Measurements from ENCODE around the gene ID3.

Gene ID3

DNA sequence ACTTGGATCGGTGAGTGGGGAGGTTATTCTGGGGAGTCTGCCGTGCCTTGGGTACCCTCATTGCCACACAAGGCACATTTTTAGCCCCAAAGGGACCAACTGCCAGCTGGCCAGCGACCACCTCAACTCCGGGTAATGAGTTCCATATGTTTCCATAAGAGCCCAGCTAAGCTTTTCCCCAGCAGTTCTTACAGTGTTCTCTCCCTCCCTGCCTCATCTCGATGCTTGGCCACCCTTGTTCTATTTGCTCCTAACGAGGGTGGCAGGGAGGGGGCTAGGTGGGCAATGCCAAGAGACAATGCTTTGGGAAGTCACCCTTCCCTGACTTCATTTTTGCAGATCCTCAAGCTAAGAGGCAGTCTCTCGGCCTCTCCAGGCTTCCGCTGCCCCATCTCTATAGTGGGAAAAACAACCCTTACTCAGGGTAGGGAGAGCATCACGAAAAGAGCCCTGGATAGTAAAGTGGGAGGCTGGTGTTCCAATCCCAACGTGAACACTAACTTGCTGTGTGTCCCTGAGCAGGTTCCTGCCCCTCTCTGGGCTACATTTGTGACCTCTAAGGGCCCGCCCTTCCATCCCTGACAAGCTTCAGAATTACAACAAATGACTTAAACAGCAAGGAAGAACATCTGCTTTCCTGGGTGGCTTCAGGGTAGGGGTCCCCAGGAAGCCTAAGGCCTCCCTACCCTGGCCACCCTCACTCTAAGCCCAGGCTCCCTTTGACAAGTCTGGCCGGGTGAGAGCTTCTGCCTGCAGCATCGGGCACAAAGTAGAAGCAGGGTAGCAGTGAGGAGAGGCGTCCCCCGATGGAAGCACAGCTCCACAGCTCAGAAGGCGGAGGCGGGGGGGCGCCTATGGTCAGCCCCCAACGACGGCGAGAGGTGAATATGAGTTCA lies 5.8 kb downstream of the ID3 start:
- TF ChIP-seq, protein P1, sequence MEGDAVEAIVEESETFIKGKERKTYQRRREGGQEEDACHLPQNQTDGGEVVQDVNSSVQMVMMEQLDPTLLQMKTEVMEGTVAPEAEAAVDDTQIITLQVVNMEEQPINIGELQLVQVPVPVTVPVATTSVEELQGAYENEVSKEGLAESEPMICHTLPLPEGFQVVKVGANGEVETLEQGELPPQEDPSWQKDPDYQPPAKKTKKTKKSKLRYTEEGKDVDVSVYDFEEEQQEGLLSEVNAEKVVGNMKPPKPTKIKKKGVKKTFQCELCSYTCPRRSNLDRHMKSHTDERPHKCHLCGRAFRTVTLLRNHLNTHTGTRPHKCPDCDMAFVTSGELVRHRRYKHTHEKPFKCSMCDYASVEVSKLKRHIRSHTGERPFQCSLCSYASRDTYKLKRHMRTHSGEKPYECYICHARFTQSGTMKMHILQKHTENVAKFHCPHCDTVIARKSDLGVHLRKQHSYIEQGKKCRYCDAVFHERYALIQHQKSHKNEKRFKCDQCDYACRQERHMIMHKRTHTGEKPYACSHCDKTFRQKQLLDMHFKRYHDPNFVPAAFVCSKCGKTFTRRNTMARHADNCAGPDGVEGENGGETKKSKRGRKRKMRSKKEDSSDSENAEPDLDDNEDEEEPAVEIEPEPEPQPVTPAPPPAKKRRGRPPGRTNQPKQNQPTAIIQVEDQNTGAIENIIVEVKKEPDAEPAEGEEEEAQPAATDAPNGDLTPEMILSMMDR (IDR thresholded peaks at IDR 0.05; ENCODE audit: insufficient read depth, low read length, missing control alignments), result no peak
- ChIA-PET POLR2A (interaction anchor here (1.0 to 1.4 kb wide), 2 partner anchors 82 to 138 kb away, joined by 3 read pairs; partner anchors contain the start of gene RPL11), CTCF (interaction anchor here (0.9 to 40.3 kb wide), 6 partner anchors 8 to 112 kb away, joined by 3 to 1485 read pairs (median 16); no protein-coding TSS in a partner anchor)
- DNase-seq (ENCODE audit: low read depth, low spot score), result no peak
- no peak overlapping the region for H3K4me3 ChIP-seq (ENCODE audit: low read depth, low read length)

GRCh38 chr1:23551849-23552248 lies 7.5 kb downstream of the ID3 start:
- DNase-seq (ENCODE audit: low read depth, low spot score), result no peak
- CTCF ChIA-PET, result interaction anchor here (1.1 to 40.3 kb wide), 4 partner anchors 12 to 85 kb away, joined by 4 to 1485 read pairs (median 9); no protein-coding TSS in a partner anchor
- H3K4me3 ChIP-seq (ENCODE audit: low read depth, low read length), result no peak overlapping the region
- TF ChIP-seq, protein P1 (IDR thresholded peaks at IDR 0.05; ENCODE audit: insufficient read depth, low read length, missing control alignments), result no peak
- POLR2A ChIA-PET, result interaction anchor here (1.2 kb wide), 1 partner anchor 86 kb away, joined by 3 read pairs; no protein-coding TSS in a partner anchor

- no peak overlapping the region for H3K4me3 ChIP-seq (ENCODE audit: low read depth, low read length)
- POLR2A ChIA-PET, result interaction anchor here (0.9 kb wide), 1 partner anchor 11 kb away, joined by 3 read pairs; no protein-coding TSS in a partner anchor
- DNase-seq (ENCODE audit: low read depth, low spot score), result no peak
- CTCF ChIA-PET, result interaction anchor here (0.5 to 40.3 kb wide), 7 partner anchors 9 to 117 kb away, joined by 3 to 1485 read pairs (median 4); partner anchors contain the start of gene ID3
- TF ChIP-seq, protein P1 (IDR thresholded peaks at IDR 0.05; ENCODE audit: insufficient read depth, low read length, missing control alignments), result no peak
These were observed 10.6 kb downstream of the ID3 start for GRCh38 chr1:23548704-23549143.

DNA sequence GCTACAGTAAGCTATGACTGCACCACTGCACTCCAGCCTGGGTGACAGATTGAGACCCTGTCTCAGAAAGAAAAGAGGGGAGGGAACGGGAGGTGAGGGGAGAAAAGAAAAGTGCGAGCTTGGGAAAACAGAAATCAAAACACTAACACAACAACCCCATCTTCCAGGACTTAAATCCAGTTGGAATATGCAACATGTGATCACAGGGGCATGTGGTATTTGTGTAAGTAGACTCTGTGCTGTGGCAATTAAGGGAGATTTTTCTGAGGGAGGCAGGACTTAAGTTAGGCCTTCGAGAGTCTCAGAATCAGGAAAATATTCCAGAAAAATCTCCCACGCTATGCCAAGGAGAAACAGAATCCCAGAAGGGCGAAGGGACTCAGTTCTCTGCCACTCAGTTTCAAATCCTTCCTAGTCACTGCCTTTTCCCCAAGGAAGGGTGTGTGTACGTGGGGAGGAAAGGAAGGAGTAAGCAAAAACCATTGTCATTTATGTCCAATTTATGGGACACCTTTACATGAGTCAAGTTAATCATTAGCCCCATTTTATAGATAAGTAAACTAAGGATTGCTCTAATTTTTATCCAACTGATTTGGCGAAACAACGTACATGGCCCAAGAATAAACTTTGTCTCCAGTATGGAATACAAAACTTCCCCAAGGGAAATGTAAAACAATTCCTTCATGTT lies 12.3 kb downstream of the ID3 start:
- ChIA-PET CTCF (interaction anchor here (0.6 to 40.3 kb wide), 10 partner anchors 7 to 225 kb away, joined by 3 to 1485 read pairs (median 21); partner anchors contain the start of gene RPL11), POLR2A (no interaction called here)
- no peak overlapping the region for H3K4me3 ChIP-seq (ENCODE audit: low read depth, low read length)
- TF ChIP-seq, protein P1 (IDR thresholded peaks at IDR 0.05; ENCODE audit: insufficient read depth, low read length, missing control alignments), result no peak
- DNase-seq (ENCODE audit: low read depth, low spot score), result no peak

- no peak overlapping the region for H3K4me3 ChIP-seq (ENCODE audit: low read depth, low read length)
- ChIA-PET CTCF (interaction anchor here (0.8 to 40.3 kb wide), 23 partner anchors 9 to 206 kb away, joined by 3 to 1485 read pairs (median 5); partner anchors contain the start of genes E2F2 and RPL11), POLR2A (interaction anchor here (0.8 to 1.5 kb wide), 2 partner anchors 9 to 146 kb away, joined by 3 to 6 read pairs; partner anchors contain the start of gene RPL11)
- no peak for DNase-seq (ENCODE audit: low read depth, low spot score)
- TF ChIP-seq, protein P1 (IDR thresholded peaks at IDR 0.05; ENCODE audit: insufficient read depth, low read length, missing control alignments), result no peak
These were observed 13.4 kb downstream of the ID3 start for GRCh38 chr1:23545851-23546250.
